Sigmoid colon (tissue), 4 donors: ENCODE measurements around the gene FGGY.

Experiments used
- EP300 ChIP-seq, 4 donors: sonication (generic); formaldehyde crosslinking; IDR thresholded peaks; one replicate each; pipeline ENCODE4 v1.6.1; 2017; ENCODE audit warnings: antibody characterized with exemption in 4 of 4
- POLR2A ChIP-seq, 2 donors: fragments of 450-650 bp; IDR thresholded peaks; one replicate each; pipeline ENCODE4 v1.6.1; 2016; ENCODE audit warnings: antibody characterized with exemption in 2 of 2, mild to moderate bottlenecking in 2 of 2, moderate library complexity in 2 of 2
- TF ChIP-seq, protein P1 (sequence below), 4 experiments: fragments of 450-650 bp in 3 of 4; fragments of 200-600 bp in 1 of 4; IDR thresholded peaks; one replicate each; pipeline ENCODE4 v1.5.1; 2016 to 2019; ENCODE audit warnings: antibody characterized with exemption in 4 of 4, mild to moderate bottlenecking in 3 of 4, moderate library complexity in 2 of 4

DNA sequence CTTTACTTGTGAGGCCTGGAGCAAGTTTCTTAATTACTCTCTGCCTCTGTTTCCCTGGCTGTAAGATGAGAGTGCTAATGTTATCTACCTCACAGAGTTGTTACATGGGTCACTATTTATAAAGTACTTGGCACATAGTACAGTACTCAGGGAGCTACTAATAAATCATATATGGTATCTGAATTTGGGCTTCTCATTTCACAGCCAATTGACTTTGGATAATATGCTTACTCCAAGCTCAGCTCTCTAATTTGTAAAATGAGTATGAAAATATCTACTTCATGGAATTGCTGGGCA is 409.4 kb downstream of the FGGY start:
- no peak for TF ChIP-seq POLR2A (IDR thresholded peaks at IDR 0.05)
- TF ChIP-seq, protein P1, sequence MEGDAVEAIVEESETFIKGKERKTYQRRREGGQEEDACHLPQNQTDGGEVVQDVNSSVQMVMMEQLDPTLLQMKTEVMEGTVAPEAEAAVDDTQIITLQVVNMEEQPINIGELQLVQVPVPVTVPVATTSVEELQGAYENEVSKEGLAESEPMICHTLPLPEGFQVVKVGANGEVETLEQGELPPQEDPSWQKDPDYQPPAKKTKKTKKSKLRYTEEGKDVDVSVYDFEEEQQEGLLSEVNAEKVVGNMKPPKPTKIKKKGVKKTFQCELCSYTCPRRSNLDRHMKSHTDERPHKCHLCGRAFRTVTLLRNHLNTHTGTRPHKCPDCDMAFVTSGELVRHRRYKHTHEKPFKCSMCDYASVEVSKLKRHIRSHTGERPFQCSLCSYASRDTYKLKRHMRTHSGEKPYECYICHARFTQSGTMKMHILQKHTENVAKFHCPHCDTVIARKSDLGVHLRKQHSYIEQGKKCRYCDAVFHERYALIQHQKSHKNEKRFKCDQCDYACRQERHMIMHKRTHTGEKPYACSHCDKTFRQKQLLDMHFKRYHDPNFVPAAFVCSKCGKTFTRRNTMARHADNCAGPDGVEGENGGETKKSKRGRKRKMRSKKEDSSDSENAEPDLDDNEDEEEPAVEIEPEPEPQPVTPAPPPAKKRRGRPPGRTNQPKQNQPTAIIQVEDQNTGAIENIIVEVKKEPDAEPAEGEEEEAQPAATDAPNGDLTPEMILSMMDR (IDR thresholded peaks at IDR 0.05) = no peak
- TF ChIP-seq EP300 (IDR thresholded peaks at IDR 0.05) = no peak
